MCF 10A (cell line): ENCODE measurements around the gene PIK3R3. TPM values are rescaled to one million over a fixed set of nuclear protein-coding genes. Genes with fewer than 3 reads are reported as not detected.

ENCODE experiments used
- BruUV-seq: library from RNA; stranded (reverse); fragments of 400-500 nt; replicated peaks from 2 replicates; lab custom pipeline; 2021; lab: Mats Ljungman, UMichigan
- CTCF ChIA-PET: fragments of 300-600 bp; sonication (Branson Sonifier 250); formaldehyde crosslinking; extraction: SDS; loops from one replicate; lab custom pipeline; 2021; ENCODE audit warnings: antibody characterized with exemption, inconsistent platforms; lab: Yijun Ruan, JAX
- POLR2A ChIA-PET: fragments of 300-600, 350-650 bp; sonication (Branson Sonifier 250); formaldehyde crosslinking; extraction: SDS; loops from one replicate; lab custom pipeline; 2020; ENCODE audit warnings: antibody characterized with exemption, inconsistent platforms; lab: Yijun Ruan, JAX
- DNase-seq: peaks from one replicate; pipeline ENCODE4 v3.0.0-alpha.2; 2018; ENCODE audit not compliant: unreplicated experiment
- H3K27ac Mint-ChIP-seq: one replicate; pipeline ENCODE4 v1.8.0; 2022; ENCODE audit warnings: mild to moderate bottlenecking, low read depth, mixed read lengths; ENCODE audit not compliant: unreplicated experiment
- H3K27me3 Mint-ChIP-seq: one replicate; pipeline ENCODE4 v1.8.0; 2022; ENCODE audit warnings: mixed read lengths; ENCODE audit not compliant: insufficient read depth, unreplicated experiment
- H3K36me3 Mint-ChIP-seq: one replicate; pipeline ENCODE4 v1.8.0; 2022; ENCODE audit warnings: mild to moderate bottlenecking, moderate library complexity, mixed read lengths; ENCODE audit not compliant: insufficient read depth, unreplicated experiment
- H3K4me1 Mint-ChIP-seq: one replicate; pipeline ENCODE4 v1.8.0; 2022; ENCODE audit warnings: mixed read lengths; ENCODE audit not compliant: insufficient read depth, unreplicated experiment
- H3K4me3 Mint-ChIP-seq: one replicate; pipeline ENCODE4 v1.8.0; 2022; ENCODE audit warnings: mild to moderate bottlenecking, moderate library complexity, mixed read lengths; ENCODE audit not compliant: unreplicated experiment
- H3K9me3 Mint-ChIP-seq: one replicate; pipeline ENCODE4 v1.8.0; 2022; ENCODE audit warnings: mixed read lengths; ENCODE audit not compliant: unreplicated experiment
- CTCF ChIP-seq: fragments of 200-600 bp; IDR thresholded peaks from one replicate; pipeline ENCODE4 v1.8.0; 2022; ENCODE audit warnings: antibody characterized with exemption, mild to moderate bottlenecking; ENCODE audit not compliant: unreplicated experiment
- intact Hi-C: fragments of 100-400 bp; cut with micrococcal nuclease; formaldehyde crosslinking; loops from 2 replicates; pipeline ENCODE4 v1.14.1; 2022
- total RNA-seq: library from RNA; stranded (reverse); gene quantifications from 2 replicates; pipeline ENCODE4 v1.2.3, GENCODE V29; 2022

Gene PIK3R3
- total RNA-seq, 1 experiment from 2014 or later: 9.3 TPM

DNA sequence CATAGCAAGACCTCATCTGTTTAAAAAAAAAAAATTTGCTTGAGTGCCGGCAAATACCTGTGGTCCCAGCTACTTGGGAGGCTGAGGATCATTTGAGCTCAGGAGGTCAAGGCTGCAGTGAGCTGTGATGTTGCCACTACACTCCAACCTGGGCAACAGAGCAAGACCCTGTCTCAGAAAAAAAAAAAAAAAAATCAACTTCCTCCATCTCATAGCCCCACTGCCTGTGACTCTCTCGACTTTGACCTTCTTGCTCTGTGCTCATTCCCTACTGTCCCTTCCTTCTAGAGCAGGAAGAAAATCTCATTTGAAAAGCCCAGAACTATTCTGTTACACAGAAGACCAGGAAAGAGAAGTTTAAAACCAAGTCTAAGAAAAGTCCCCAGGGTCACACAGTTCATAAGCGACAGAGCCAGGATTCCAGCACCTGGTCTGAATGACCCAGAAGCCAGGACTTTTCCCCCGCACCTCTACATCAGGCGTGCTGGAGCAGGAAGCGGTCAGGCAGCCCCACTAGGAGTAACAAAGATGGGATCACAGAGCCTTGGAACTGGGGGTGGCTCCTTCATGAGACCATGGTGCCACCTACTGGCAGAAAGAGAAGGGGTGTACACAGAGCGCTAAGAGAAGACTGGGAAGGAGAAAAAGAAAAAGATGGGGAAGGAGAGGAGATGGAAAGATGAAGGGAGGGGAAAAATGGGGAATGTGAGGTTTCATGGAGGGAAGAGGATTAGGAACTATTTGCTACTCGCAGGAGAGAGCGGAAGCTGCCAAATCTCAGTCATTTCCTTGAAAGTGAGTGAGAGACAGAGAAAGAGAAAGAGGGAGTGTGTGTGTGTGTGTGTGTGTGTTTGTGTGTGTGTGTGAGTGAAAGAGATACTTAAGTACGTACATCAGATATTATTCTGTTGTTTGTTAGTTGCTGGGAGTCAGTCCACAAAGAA is 47.0 kb upstream of the PIK3R3 start:
- H3K27me3 Mint-ChIP-seq: no peaks in the 10 kb centered on the region
- intact Hi-C loops: loop anchor here (1.0 to 10.0 kb wide), 5 partner anchors 44 to 295 kb away; partner anchors contain the start of gene PIK3R3
- DNase-seq: peak; percentile 94
- H3K4me3 Mint-ChIP-seq: no peak overlapping the region
- H3K27ac Mint-ChIP-seq: no peak overlapping the region
- ChIA-PET POLR2A (interaction anchor here (1.0 to 6.6 kb wide), 6 partner anchors 9 to 289 kb away, joined by 5 to 125 read pairs (median 56); partner anchors contain the start of genes PIK3R3 and POMGNT1), CTCF (interaction anchor here (0.6 to 11.5 kb wide), 22 partner anchors 8 to 415 kb away, joined by 3 to 266 read pairs (median 4); partner anchors contain the start of gene PIK3R3)
- H3K4me1 Mint-ChIP-seq: peaks cover 7% of the 10 kb centered on the region
- TF ChIP-seq CTCF: peak; percentile 89
- H3K9me3 Mint-ChIP-seq: no peaks in the 10 kb centered on the region
- H3K36me3 Mint-ChIP-seq: peaks cover 6% of the 10 kb centered on the region
- no TSS peak for BruUV-seq

DNA sequence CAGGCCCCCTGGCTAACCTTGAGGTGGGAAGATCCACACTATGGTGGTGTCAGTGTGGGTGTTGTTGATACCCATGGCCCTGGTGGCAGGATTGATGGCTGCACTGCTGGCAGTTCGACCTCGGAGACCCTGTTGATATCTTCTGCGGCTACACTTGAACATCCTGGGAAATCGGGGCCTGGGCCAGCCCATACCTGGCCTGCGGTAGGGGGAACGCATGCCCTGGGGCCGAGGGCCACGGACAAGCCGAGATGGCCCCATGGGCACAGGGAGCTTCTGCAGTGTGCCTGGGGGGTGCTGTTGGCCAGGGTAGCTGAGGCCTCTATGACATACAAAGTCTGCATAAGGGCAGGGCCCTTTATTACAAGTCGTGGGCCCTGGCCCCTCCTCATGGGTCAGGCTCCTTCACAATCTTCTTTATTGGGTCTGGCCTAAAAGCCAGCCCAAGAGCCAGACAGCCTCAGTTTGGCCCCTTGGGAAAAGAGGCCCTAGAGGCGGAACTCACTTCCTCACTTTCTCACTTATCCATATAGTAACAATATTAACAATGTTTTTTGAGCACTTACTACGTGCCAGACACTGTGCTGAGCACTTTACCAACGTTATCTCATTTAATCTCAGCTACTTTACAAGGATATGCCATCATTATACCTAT is 43.9 kb upstream of the PIK3R3 start, which contains the start of gene P3R3URF:
Gene P3R3URF (minus strand): TSS at position 278 of the 655 bp plus-strand sequence. CDS start 17 bp downstream, at position 261.
- TF ChIP-seq CTCF: no peak
- no peak for DNase-seq
- POLR2A ChIA-PET: interaction anchor here (1.5 kb wide), 1 partner anchor 46 kb away, joined by 4 read pairs; no protein-coding TSS in a partner anchor
- BruUV-seq: no TSS peak
- no peaks in the 10 kb centered on the region for H3K9me3 Mint-ChIP-seq
- no peak within 1 kb of the TSS for H3K4me3 Mint-ChIP-seq
- H3K4me1 Mint-ChIP-seq: peaks cover 12% of the 10 kb centered on the region
- no peaks in the 10 kb centered on the region for H3K36me3 Mint-ChIP-seq
- intact Hi-C loops: loop anchor here (10.0 kb wide), 1 partner anchor 292 kb away; no protein-coding TSS in a partner anchor
- no peaks in the 10 kb centered on the region for H3K27me3 Mint-ChIP-seq
- CTCF ChIA-PET: interaction anchor here (0.6 to 11.5 kb wide), 4 partner anchors 44 to 1060 kb away, joined by 3 to 266 read pairs (median 103); partner anchors contain the start of gene PIK3R3
- no peak within 1 kb of the TSS for H3K27ac Mint-ChIP-seq

GRCh38 chr1:46175243-46175642 is 42.8 kb upstream of the PIK3R3 start:
- peaks cover 17% of the 10 kb centered on the region for H3K4me1 Mint-ChIP-seq
- no peaks in the 10 kb centered on the region for H3K36me3 Mint-ChIP-seq
- BruUV-seq: no TSS peak
- ChIA-PET CTCF (interaction anchor here (0.6 to 11.5 kb wide), 6 partner anchors 8 to 519 kb away, joined by 3 to 202 read pairs (median 4); no protein-coding TSS in a partner anchor), POLR2A (interaction anchor here (0.7 to 3.8 kb wide), 8 partner anchors 8 to 136 kb away, joined by 3 to 49 read pairs (median 6); partner anchors contain the start of gene PIK3R3)
- H3K27me3 Mint-ChIP-seq: no peaks in the 10 kb centered on the region
- H3K27ac Mint-ChIP-seq: no peak overlapping the region
- intact Hi-C loops: loop anchor here (10.0 kb wide), 1 partner anchor 290 kb away; no protein-coding TSS in a partner anchor
- TF ChIP-seq CTCF: no peak
- no peaks in the 10 kb centered on the region for H3K9me3 Mint-ChIP-seq
- no peak overlapping the region for H3K4me3 Mint-ChIP-seq
- no peak for DNase-seq
